Measurements from ENCODE around the gene ARL4D.
A peak's percentile ranks its signal among the peaks of the same experiment; 100 is the strongest.

ARL4D gene

DNA sequence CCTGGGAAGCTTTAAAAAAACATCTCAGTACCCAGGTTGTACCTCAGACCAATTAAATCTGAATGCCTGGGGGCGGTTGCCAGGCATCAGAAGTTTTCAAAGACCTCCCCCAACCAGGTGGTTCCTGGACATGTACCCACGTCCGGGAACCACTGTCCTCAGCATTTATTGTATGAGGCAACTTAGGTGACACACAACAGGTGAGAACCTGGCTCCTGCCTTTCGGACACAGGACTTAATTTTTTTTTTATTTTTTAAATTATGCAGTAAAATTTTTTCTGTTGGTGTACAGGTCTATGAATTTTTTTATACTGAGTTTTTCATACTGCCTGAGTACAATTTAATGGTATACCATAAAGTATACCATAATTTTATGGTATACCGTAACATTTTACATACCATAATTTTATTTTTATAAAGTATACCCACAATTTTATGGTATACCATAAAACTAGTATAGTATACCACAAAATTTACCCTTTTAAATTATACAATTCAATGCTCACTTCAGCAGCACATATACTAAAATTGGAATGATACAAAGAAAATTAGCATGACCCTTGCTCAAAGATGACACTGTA lies 46.3 kb downstream of the ARL4D start:
- Histone ChIP-seq H3K4me3 (ENCODE audit: low read depth, low read length) (no peak overlapping the region), H3K14ac (ENCODE audit: low read length) (peak overlapping the region; percentile 60), H3K79me1 (ENCODE audit: low read length) (peaks cover 16% of the 10 kb centered on the region), H3K27ac (ENCODE audit: low read depth, low read length) (peak overlapping the region; percentile 96), H3K36me3 (ENCODE audit: control insufficient read depth in 1 of 2, insufficient read depth in 2 of 2, low read length in 2 of 2) (no peaks in the 10 kb centered on the region), H3K27me3 (ENCODE audit: insufficient read depth, low read length) (no peaks in the 10 kb centered on the region), H3K9me3 (ENCODE audit: insufficient read depth, low read depth, low read length) (no peaks in the 10 kb centered on the region), H3K18ac (ENCODE audit: low read length) (no peak overlapping the region), H4K91ac (ENCODE audit: low read depth, low read length) (peak overlapping the region; percentile 96), H3K4me2 (ENCODE audit: low read length) (peak overlapping the region; percentile 11), H2AFZ (ENCODE audit: insufficient read depth, low read length, poor library complexity) (no peak overlapping the region), H2BK5ac (ENCODE audit: low read depth, low read length, poor library complexity) (peak overlapping the region; percentile 92), H4K12ac (ENCODE audit: low read depth, low read length) (no peak overlapping the region), H3K4ac (ENCODE audit: low read depth, low read length) (no peak overlapping the region), H2BK12ac (ENCODE audit: low read length) (peak overlapping the region; percentile 95), H2BK120ac (ENCODE audit: insufficient read depth, low read length, poor library complexity) (peak overlapping the region; percentile 89), H3K23ac (ENCODE audit: low read length) (no peak overlapping the region), H2AK5ac (ENCODE audit: low read length) (no peak overlapping the region), H3K4me1 (ENCODE audit: control insufficient read depth in 1 of 2, insufficient read depth in 2 of 2, low read length in 2 of 2) (peaks cover 12 to 14% of the 10 kb centered on the region in 2 experiments), H4K8ac (ENCODE audit: low read depth, low read length) (peak overlapping the region; percentile 75), H3K79me2 (ENCODE audit: control insufficient read depth, insufficient read depth, low read length, poor library complexity) (no peaks in the 10 kb centered on the region), H3K9ac (ENCODE audit: low read length) (no peak overlapping the region)
- WGBS (ENCODE audit: extremely low coverage, insufficient coverage, insufficient read length): no CpG with 5 or more reads among the region's 5 CpGs
- DNase-seq: no peak

DNA sequence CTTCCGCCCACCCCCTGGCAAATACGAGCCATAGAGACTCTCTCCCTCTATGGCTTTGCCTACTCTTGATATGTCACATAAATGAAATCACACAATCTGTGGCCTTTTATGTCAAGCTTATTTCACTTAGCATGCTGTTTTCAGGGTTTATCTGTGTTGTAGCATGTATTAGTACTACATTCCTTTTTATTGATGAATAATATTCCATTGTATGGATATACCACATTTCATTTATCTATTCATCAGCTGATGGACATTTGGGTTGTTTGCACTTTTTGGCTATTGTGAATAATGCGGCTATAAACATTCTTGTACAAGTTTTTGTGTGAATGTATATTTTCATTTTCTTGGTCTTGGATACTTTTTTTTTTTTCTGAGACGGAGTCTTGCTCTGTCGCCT lies 48.0 kb downstream of the ARL4D start:
- H3K27me3 ChIP-seq (ENCODE audit: insufficient read depth, low read length): no peaks in the 10 kb centered on the region
- peaks cover 16% of the 10 kb centered on the region for H3K79me1 ChIP-seq (ENCODE audit: low read length)
- H3K23ac ChIP-seq (ENCODE audit: low read length): no peak overlapping the region
- no peak overlapping the region for H3K9ac ChIP-seq (ENCODE audit: low read length)
- no peak overlapping the region for H4K91ac ChIP-seq (ENCODE audit: low read depth, low read length)
- H4K12ac ChIP-seq (ENCODE audit: low read depth, low read length): no peak overlapping the region
- H3K18ac ChIP-seq (ENCODE audit: low read length): no peak overlapping the region
- H2AK5ac ChIP-seq (ENCODE audit: low read length): no peak overlapping the region
- WGBS (ENCODE audit: extremely low coverage, insufficient coverage, insufficient read length): 100% methylated on average over 1 of the region's 5 CpGs
- no peaks in the 10 kb centered on the region for H3K79me2 ChIP-seq (ENCODE audit: control insufficient read depth, insufficient read depth, low read length, poor library complexity)
- no peak overlapping the region for H3K4me3 ChIP-seq (ENCODE audit: low read depth, low read length)
- H2AFZ ChIP-seq (ENCODE audit: insufficient read depth, low read length, poor library complexity): no peak overlapping the region
- no peak overlapping the region for H4K8ac ChIP-seq (ENCODE audit: low read depth, low read length)
- H3K4me1 ChIP-seq (ENCODE audit: control insufficient read depth in 1 of 2, insufficient read depth in 2 of 2, low read length in 2 of 2): peaks cover 12 to 14% of the 10 kb centered on the region in 2 experiments
- no peak overlapping the region for H3K14ac ChIP-seq (ENCODE audit: low read length)
- H3K9me3 ChIP-seq (ENCODE audit: insufficient read depth, low read depth, low read length): no peaks in the 10 kb centered on the region
- DNase-seq: no peak
- no peak overlapping the region for H3K27ac ChIP-seq (ENCODE audit: low read depth, low read length)
- no peak overlapping the region for H2BK120ac ChIP-seq (ENCODE audit: insufficient read depth, low read length, poor library complexity)
- no peaks in the 10 kb centered on the region for H3K36me3 ChIP-seq (ENCODE audit: control insufficient read depth in 1 of 2, insufficient read depth in 2 of 2, low read length in 2 of 2)
- no peak overlapping the region for H3K4ac ChIP-seq (ENCODE audit: low read depth, low read length)
- H3K4me2 ChIP-seq (ENCODE audit: low read length): no peak overlapping the region
- no peak overlapping the region for H2BK5ac ChIP-seq (ENCODE audit: low read depth, low read length, poor library complexity)
- peak overlapping the region; percentile 66 for H2BK12ac ChIP-seq (ENCODE audit: low read length)

DNA sequence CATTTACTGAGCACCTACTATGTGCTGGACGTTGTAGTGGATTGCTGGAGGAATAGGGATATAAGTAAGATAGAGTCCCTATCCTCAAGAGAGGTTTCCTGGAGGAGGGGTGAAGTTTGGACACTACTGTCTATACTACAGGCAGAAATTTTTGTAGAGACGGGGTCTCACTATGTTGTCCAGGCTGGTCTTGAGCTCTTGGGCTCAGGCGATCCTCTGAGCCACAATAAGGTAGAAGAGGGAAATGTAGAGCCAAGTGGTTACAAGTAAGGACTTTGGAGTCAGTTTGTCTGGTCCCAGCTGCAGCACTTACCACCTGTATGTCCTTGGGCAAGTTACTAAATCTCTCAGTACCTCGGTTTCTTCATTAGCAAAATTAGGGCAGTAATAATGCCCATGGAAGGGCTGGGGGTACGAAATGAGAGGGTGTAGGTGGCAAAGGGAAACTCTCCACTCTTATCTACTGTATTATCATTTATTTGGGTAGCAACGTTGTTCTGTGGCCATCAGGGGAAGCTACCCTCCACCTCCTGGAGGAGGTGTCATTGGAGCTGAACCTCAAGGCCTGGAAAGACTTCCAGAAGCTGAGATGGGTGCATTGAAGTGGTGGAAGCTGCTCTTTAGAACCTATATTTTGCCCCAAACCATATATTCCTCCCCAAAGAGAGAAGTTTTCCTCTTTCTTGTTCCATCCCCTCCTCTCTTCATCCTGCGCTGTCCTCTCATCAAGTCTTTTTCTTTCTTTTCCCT lies 50.1 kb downstream of the ARL4D start:
- Histone ChIP-seq H3K23ac (ENCODE audit: low read length) (no peak overlapping the region), H3K79me2 (ENCODE audit: control insufficient read depth, insufficient read depth, low read length, poor library complexity) (no peaks in the 10 kb centered on the region), H3K9me3 (ENCODE audit: insufficient read depth, low read depth, low read length) (no peaks in the 10 kb centered on the region), H3K79me1 (ENCODE audit: low read length) (peaks cover 9% of the 10 kb centered on the region), H3K4me3 (ENCODE audit: low read depth, low read length) (no peak overlapping the region), H4K91ac (ENCODE audit: low read depth, low read length) (no peak overlapping the region), H2AK5ac (ENCODE audit: low read length) (no peak overlapping the region), H3K27ac (ENCODE audit: low read depth, low read length) (no peak overlapping the region), H3K18ac (ENCODE audit: low read length) (no peak overlapping the region), H2BK5ac (ENCODE audit: low read depth, low read length, poor library complexity) (no peak overlapping the region), H3K36me3 (ENCODE audit: control insufficient read depth in 1 of 2, insufficient read depth in 2 of 2, low read length in 2 of 2) (no peaks in the 10 kb centered on the region), H3K14ac (ENCODE audit: low read length) (no peak overlapping the region), H2AFZ (ENCODE audit: insufficient read depth, low read length, poor library complexity) (no peak overlapping the region), H3K9ac (ENCODE audit: low read length) (no peak overlapping the region), H2BK120ac (ENCODE audit: insufficient read depth, low read length, poor library complexity) (no peak overlapping the region), H4K12ac (ENCODE audit: low read depth, low read length) (no peak overlapping the region), H4K8ac (ENCODE audit: low read depth, low read length) (no peak overlapping the region), H3K4me1 (ENCODE audit: control insufficient read depth in 1 of 2, insufficient read depth in 2 of 2, low read length in 2 of 2) (peaks cover 7% of the 10 kb centered on the region in 2 experiments), H3K4ac (ENCODE audit: low read depth, low read length) (no peak overlapping the region), H2BK12ac (ENCODE audit: low read length) (no peak overlapping the region), H3K27me3 (ENCODE audit: insufficient read depth, low read length) (no peaks in the 10 kb centered on the region), H3K4me2 (ENCODE audit: low read length) (no peak overlapping the region)
- WGBS (ENCODE audit: extremely low coverage, insufficient coverage, insufficient read length): no CpG with 5 or more reads among the region's 7 CpGs
- no peak for DNase-seq

DNA sequence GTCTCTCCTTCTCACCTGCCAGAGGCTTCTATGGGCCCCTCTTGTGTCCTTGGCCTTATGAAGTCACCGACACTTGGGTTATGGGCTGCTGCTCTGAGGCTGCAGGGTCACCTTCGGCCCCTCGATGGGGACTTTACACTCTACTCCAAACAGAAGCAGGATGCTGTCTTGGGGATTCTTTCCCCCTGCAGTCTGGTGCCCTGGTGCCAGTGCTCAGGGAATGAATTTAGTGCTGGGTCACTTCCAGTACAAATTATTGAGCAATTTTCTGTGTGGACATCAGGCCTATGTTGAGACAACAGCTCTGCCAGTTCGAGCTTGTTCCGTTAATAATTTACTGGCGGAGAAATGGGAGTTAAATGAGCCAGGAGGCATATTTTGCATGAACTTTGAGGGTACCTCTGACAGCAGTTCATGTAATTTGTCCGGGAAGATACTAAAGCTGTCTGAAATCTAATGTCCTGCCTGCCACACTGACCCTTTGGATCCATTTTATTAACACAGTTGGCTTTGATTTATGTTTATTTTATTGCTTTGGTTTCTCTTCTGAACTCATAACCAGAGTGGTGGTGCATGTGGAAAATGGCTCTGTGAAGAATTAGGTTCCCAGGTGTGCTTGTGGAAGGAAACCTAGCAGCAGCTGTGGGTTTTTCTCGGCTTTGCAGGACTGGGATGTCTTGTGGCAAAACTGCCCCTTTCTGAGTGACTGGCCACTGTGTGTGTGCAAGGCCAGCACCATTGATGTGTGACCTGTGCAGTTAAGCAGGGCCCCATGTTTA lies 50.9 kb downstream of the ARL4D start:
- Histone ChIP-seq H2AFZ (ENCODE audit: insufficient read depth, low read length, poor library complexity) (no peak overlapping the region), H3K27ac (ENCODE audit: low read depth, low read length) (no peak overlapping the region), H3K9ac (ENCODE audit: low read length) (no peak overlapping the region), H2BK120ac (ENCODE audit: insufficient read depth, low read length, poor library complexity) (no peak overlapping the region), H3K4me3 (ENCODE audit: low read depth, low read length) (no peak overlapping the region), H3K79me2 (ENCODE audit: control insufficient read depth, insufficient read depth, low read length, poor library complexity) (no peaks in the 10 kb centered on the region), H4K8ac (ENCODE audit: low read depth, low read length) (no peak overlapping the region), H3K9me3 (ENCODE audit: insufficient read depth, low read depth, low read length) (no peaks in the 10 kb centered on the region), H2BK12ac (ENCODE audit: low read length) (no peak overlapping the region), H4K12ac (ENCODE audit: low read depth, low read length) (no peak overlapping the region), H3K4me2 (ENCODE audit: low read length) (no peak overlapping the region), H3K79me1 (ENCODE audit: low read length) (peaks cover 5% of the 10 kb centered on the region), H4K91ac (ENCODE audit: low read depth, low read length) (no peak overlapping the region), H3K14ac (ENCODE audit: low read length) (no peak overlapping the region), H2BK5ac (ENCODE audit: low read depth, low read length, poor library complexity) (no peak overlapping the region), H2AK5ac (ENCODE audit: low read length) (no peak overlapping the region), H3K4ac (ENCODE audit: low read depth, low read length) (no peak overlapping the region), H3K4me1 (ENCODE audit: control insufficient read depth in 1 of 2, insufficient read depth in 2 of 2, low read length in 2 of 2) (peaks cover 4% of the 10 kb centered on the region in 2 experiments), H3K36me3 (ENCODE audit: control insufficient read depth in 1 of 2, insufficient read depth in 2 of 2, low read length in 2 of 2) (no peaks in the 10 kb centered on the region), H3K18ac (ENCODE audit: low read length) (no peak overlapping the region), H3K27me3 (ENCODE audit: insufficient read depth, low read length) (no peaks in the 10 kb centered on the region), H3K23ac (ENCODE audit: low read length) (no peak overlapping the region)
- no peak for DNase-seq
- WGBS (ENCODE audit: extremely low coverage, insufficient coverage, insufficient read length): no CpG with 5 or more reads among the region's 8 CpGs
